ENCODE results near the gene G2E3.
"Not testable (repeated sequence)": the region's sequence is repeated elsewhere in the genome, so short reads cannot be mapped to it uniquely, and the experiment has no call there.

- not testable (repeated sequence) for TF ChIP-seq EZH2 (IDR thresholded peaks at IDR 0.05; ENCODE audit: low read depth, unreplicated experiment); CTCF (conservative IDR thresholded peaks at IDR 0.05; ENCODE audit: low read depth in 2 of 2); EZH2phosphoT487 (IDR thresholded peaks at IDR 0.05; ENCODE audit: unreplicated experiment); REST (IDR thresholded peaks at IDR 0.05; ENCODE audit: unreplicated experiment); POLR2AphosphoS5 (IDR thresholded peaks at IDR 0.05; ENCODE audit: low read depth); CREB1 (CRISPR knock-in tag; IDR thresholded peaks at IDR 0.05; ENCODE audit: low read depth); ZNF462 (CRISPR knock-in tag; IDR thresholded peaks at IDR 0.05); JUNB (IDR thresholded peaks at IDR 0.05; ENCODE audit: unreplicated experiment); ZNF114 (CRISPR knock-in tag; IDR thresholded peaks at IDR 0.05)
These were observed 17.4 kb downstream of the G2E3 start for GRCh38 chr14:30576333-30576732.
